ENCODE results near the gene C10orf67.

DNA sequence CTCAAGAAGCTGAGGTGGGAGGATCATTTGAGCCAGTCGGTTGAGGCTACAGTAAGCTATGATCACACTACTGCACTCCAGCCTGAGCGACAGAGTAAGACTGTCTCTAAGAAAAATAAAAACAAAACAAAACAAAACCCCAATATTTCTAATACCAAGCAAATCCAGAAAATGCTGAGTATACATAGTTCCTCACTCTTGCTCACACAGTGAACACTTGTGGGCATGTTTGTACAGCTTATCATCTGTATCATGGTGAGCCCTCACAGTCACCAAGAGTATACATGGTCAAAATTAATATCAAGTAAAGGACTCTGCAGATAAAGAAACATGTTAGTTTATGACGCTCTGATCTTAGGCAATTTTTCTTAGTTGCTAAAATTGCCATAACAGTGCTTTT lies 41.5 kb upstream of the C10orf67 start:
- TF ChIP-seq CTCF (IDR thresholded peaks at IDR 0.05; ENCODE audit: borderline replicate concordance, extremely low read depth, low read length, poor library complexity, severe bottlenecking) (no peak), EZH2 (IDR thresholded peaks at IDR 0.05; ENCODE audit: borderline replicate concordance, low read depth, low read length, severe bottlenecking) (no peak)
